CD4-positive, alpha-beta memory T cell (primary cell): ENCODE measurements around the gene GMDS. TPM values are rescaled to one million over a fixed set of nuclear protein-coding genes. Genes with fewer than 3 reads are reported as not detected.

Experiments used
- CTCF ChIA-PET: fragments of 350-600 bp; sonication (Branson Sonifier 250); formaldehyde crosslinking; loops from one replicate; lab custom pipeline; 2021; ENCODE audit warnings: inconsistent platforms; ENCODE audit not compliant: partially characterized antibody; lab: Charles Lee
- POLR2A ChIA-PET: fragments of 350-600 bp; sonication (Branson Sonifier 250); formaldehyde crosslinking; loops from one replicate; lab custom pipeline; 2021; ENCODE audit not compliant: partially characterized antibody; lab: Charles Lee
- DNase-seq, 5 donors: peaks; one replicate each; pipeline versions ENCODE4 v3.0.0 to v3.0.0-alpha.2; 2020 to 2022; ENCODE audit warnings: mixed read lengths in 1 of 5
- H3K27ac ChIP-seq: one replicate; pipeline ENCODE4 v1.7.0; 2013; ENCODE audit warnings: low read depth, low read length
- H3K27me3 ChIP-seq: 2 replicates; pipeline ENCODE4 v1.7.0; 2013; ENCODE audit warnings: mild to moderate bottlenecking, low read length, moderate library complexity; ENCODE audit not compliant: insufficient read depth
- H3K36me3 ChIP-seq: 2 replicates; pipeline ENCODE4 v1.7.0; 2013; ENCODE audit warnings: mild to moderate bottlenecking, low read length, moderate library complexity; ENCODE audit not compliant: insufficient read depth
- H3K4me1 ChIP-seq: 2 replicates; pipeline ENCODE4 v1.7.0; 2013; ENCODE audit warnings: mild to moderate bottlenecking, low read length, moderate library complexity; ENCODE audit not compliant: insufficient read depth
- H3K4me3 ChIP-seq, 2 donors: one replicate each; pipeline ENCODE4 v1.7.0; 2013; ENCODE audit warnings: low read length in 2 of 2, mild to moderate bottlenecking in 1 of 2
- H3K9me3 ChIP-seq, 2 donors: one replicate each; pipeline ENCODE4 v1.7.0; 2013; ENCODE audit warnings: low read length in 2 of 2, control low read depth in 1 of 2; ENCODE audit not compliant: control insufficient read depth in 1 of 2
- H3K27ac Mint-ChIP-seq, 7 donors: one replicate each; pipeline ENCODE4 v1.8.0; 2020 to 2021; ENCODE audit warnings: mixed read lengths in 7 of 7, mild to moderate bottlenecking in 6 of 7, inconsistent platforms in 3 of 7, moderate library complexity in 3 of 7
- H3K27me3 Mint-ChIP-seq, 2 donors: one replicate each; pipeline ENCODE4 v1.8.0; 2020 to 2021; ENCODE audit warnings: mixed read lengths in 2 of 2
- H3K36me3 Mint-ChIP-seq, 2 donors: one replicate each; pipeline ENCODE4 v1.8.0; 2020 to 2021; ENCODE audit warnings: mixed read lengths in 2 of 2, inconsistent platforms in 1 of 2, mild to moderate bottlenecking in 1 of 2
- H3K4me1 Mint-ChIP-seq, 4 donors: one replicate each; pipeline ENCODE4 v1.8.0; 2020 to 2021; ENCODE audit warnings: mixed read lengths in 4 of 4, mild to moderate bottlenecking in 1 of 4
- H3K4me3 Mint-ChIP-seq, 8 donors: one replicate each; pipeline ENCODE4 v1.8.0; 2020 to 2021; ENCODE audit warnings: mixed read lengths in 8 of 8, mild to moderate bottlenecking in 7 of 8, moderate library complexity in 6 of 8, inconsistent platforms in 3 of 8
- H3K9me3 Mint-ChIP-seq, 8 donors: one replicate each; pipeline ENCODE4 v1.8.0; 2020 to 2021; ENCODE audit warnings: mixed read lengths in 8 of 8, mild to moderate bottlenecking in 5 of 8, inconsistent platforms in 3 of 8, moderate library complexity in 1 of 8
- intact Hi-C: fragments of 100-400 bp; cut with micrococcal nuclease; formaldehyde crosslinking; loops from one replicate; pipeline ENCODE4 v1.15.1; 2023
- polyA plus RNA-seq, 2 donors: library from polyadenylated mRNA; unstranded; fragments of 300-500 nt; fragmentation: Illumina TruSeq; gene quantifications; one replicate each; pipeline ENCODE4 v1.2.3, GENCODE V29; 2021
- total RNA-seq, 2 experiments: library from RNA; stranded (reverse); gene quantifications; one replicate each; pipeline ENCODE4 v1.2.3, GENCODE V29; 2021

GMDS gene
- total and polyA plus RNA-seq, 4 experiments from 2014 or later, result 12.1 to 24.0 (median 15.2) TPM

GRCh38 chr6:1597121-1597744 is 648.2 kb downstream of the GMDS start:
- Mint-ChIP-seq H3K36me3 (no peaks in the 10 kb centered on the region), H3K27ac (peak overlapping the region in 1 of 7 donors; percentile 83), H3K4me3 (peak overlapping the region in 2 of 8 donors; percentile 38 to 52), H3K27me3 (peaks cover 53 to 62% of the 10 kb centered on the region in 2 donors), H3K4me1 (peaks cover 0 to 4% (median 3%) of the 10 kb centered on the region in 4 donors), H3K9me3 (no peaks in the 10 kb centered on the region)
- Histone ChIP-seq H3K36me3 (no peaks in the 10 kb centered on the region), H3K4me3 (no peak overlapping the region), H3K4me1 (peaks cover 5% of the 10 kb centered on the region), H3K9me3 (no peaks in the 10 kb centered on the region), H3K27ac (no peak overlapping the region), H3K27me3 (peaks cover 35% of the 10 kb centered on the region)
- DNase-seq, result no peak
- POLR2A ChIA-PET, result no interaction called here
- CTCF ChIA-PET, result interaction anchor here (0.6 to 10.2 kb wide), 42 partner anchors 9 to 1159 kb away, joined by 3 to 216 read pairs (median 6); partner anchors contain the start of genes FOXC1 and MYLK4
- intact Hi-C loops, result loop anchor here (2.0 to 10.0 kb wide), 2 partner anchors 72 to 948 kb away; no protein-coding TSS in a partner anchor

GRCh38 chr6:1596088-1596852 is 649.1 kb downstream of the GMDS start:
- CTCF ChIA-PET, result interaction anchor here (0.6 to 10.2 kb wide), 48 partner anchors 9 to 1168 kb away, joined by 3 to 216 read pairs (median 4); partner anchors contain the start of genes FOXC1 and MYLK4
- peaks cover 0 to 4% (median 3%) of the 10 kb centered on the region in 4 donors for H3K4me1 Mint-ChIP-seq
- H3K27me3 Mint-ChIP-seq, result peaks cover 52 to 58% of the 10 kb centered on the region in 2 donors
- Histone ChIP-seq H3K4me3 (no peak overlapping the region), H3K9me3 (no peaks in the 10 kb centered on the region), H3K27ac (no peak overlapping the region), H3K4me1 (peaks cover 5% of the 10 kb centered on the region), H3K36me3 (no peaks in the 10 kb centered on the region), H3K27me3 (peaks cover 32% of the 10 kb centered on the region)
- H3K27ac Mint-ChIP-seq, result peak overlapping the region in 1 of 7 donors; percentile 59
- H3K9me3 Mint-ChIP-seq, result no peaks in the 10 kb centered on the region
- no peaks in the 10 kb centered on the region for H3K36me3 Mint-ChIP-seq
- peak overlapping the region in 2 of 8 donors; percentile 32 to 39 for H3K4me3 Mint-ChIP-seq
- peak in 4 of 5 donors; percentile 59 to 68 (median 63) for DNase-seq
- intact Hi-C loops, result loop anchor here (1.0 to 10.0 kb wide), 6 partner anchors 71 to 1154 kb away; partner anchors contain the start of gene MYLK4
- POLR2A ChIA-PET, result interaction anchor here (0.7 to 1.4 kb wide), 2 partner anchors 72 to 1038 kb away, joined by 3 read pairs; no protein-coding TSS in a partner anchor

- no peaks in the 10 kb centered on the region for H3K36me3 Mint-ChIP-seq
- Histone ChIP-seq H3K27ac (no peak overlapping the region), H3K36me3 (no peaks in the 10 kb centered on the region), H3K9me3 (no peaks in the 10 kb centered on the region), H3K4me1 (peaks cover 5% of the 10 kb centered on the region), H3K27me3 (peaks cover 28% of the 10 kb centered on the region), H3K4me3 (no peak overlapping the region)
- H3K9me3 Mint-ChIP-seq, result no peaks in the 10 kb centered on the region
- peak overlapping the region in 1 of 7 donors; percentile 59 for H3K27ac Mint-ChIP-seq
- no peak for DNase-seq
- ChIA-PET POLR2A (interaction anchor here (0.7 to 1.4 kb wide), 2 partner anchors 71 to 1039 kb away, joined by 3 read pairs; no protein-coding TSS in a partner anchor), CTCF (interaction anchor here (0.8 to 10.2 kb wide), 39 partner anchors 8 to 1163 kb away, joined by 3 to 216 read pairs (median 5); partner anchors contain the start of genes FOXC1 and MYLK4)
- no peak overlapping the region for H3K4me3 Mint-ChIP-seq
- intact Hi-C loops, result loop anchor here (1.0 to 10.0 kb wide), 6 partner anchors 71 to 1155 kb away; partner anchors contain the start of gene MYLK4
- peaks cover 47 to 50% of the 10 kb centered on the region in 2 donors for H3K27me3 Mint-ChIP-seq
- peaks cover 0 to 4% (median 3%) of the 10 kb centered on the region in 4 donors for H3K4me1 Mint-ChIP-seq
Observed at GRCh38 chr6:1595271-1596087, 649.9 kb downstream of the GMDS start.

- Histone ChIP-seq H3K4me1 (peaks cover 5% of the 10 kb centered on the region), H3K27me3 (peaks cover 23% of the 10 kb centered on the region), H3K36me3 (no peaks in the 10 kb centered on the region), H3K9me3 (no peaks in the 10 kb centered on the region), H3K27ac (no peak overlapping the region), H3K4me3 (no peak overlapping the region)
- H3K27me3 Mint-ChIP-seq, result peaks cover 41 to 43% of the 10 kb centered on the region in 2 donors
- H3K4me1 Mint-ChIP-seq, result peaks cover 0 to 4% (median 3%) of the 10 kb centered on the region in 4 donors
- no peak overlapping the region for H3K27ac Mint-ChIP-seq
- no peak overlapping the region for H3K4me3 Mint-ChIP-seq
- no peak for DNase-seq
- ChIA-PET POLR2A (no interaction called here), CTCF (interaction anchor here (1.0 to 10.2 kb wide), 17 partner anchors 7 to 1156 kb away, joined by 3 to 216 read pairs (median 7); partner anchors contain the start of genes FOXC1 and MYLK4)
- intact Hi-C loops, result loop anchor here (10.0 kb wide), 1 partner anchor 950 kb away; no protein-coding TSS in a partner anchor
- no peaks in the 10 kb centered on the region for H3K9me3 Mint-ChIP-seq
- H3K36me3 Mint-ChIP-seq, result no peaks in the 10 kb centered on the region
Observed at GRCh38 chr6:1594445-1595200, 650.8 kb downstream of the GMDS start.

GRCh38 chr6:1593958-1594314 is 651.5 kb downstream of the GMDS start:
- H3K4me3 ChIP-seq, result no peak overlapping the region

More at GRCh38 chr6:1593958-1594314, 651.5 kb downstream of the GMDS start:
- ChIA-PET CTCF (interaction anchor here (1.0 to 10.2 kb wide), 7 partner anchors 9 to 1046 kb away, joined by 3 to 216 read pairs (median 4); no protein-coding TSS in a partner anchor), POLR2A (no interaction called here)
- no peaks in the 10 kb centered on the region for H3K9me3 Mint-ChIP-seq
- Histone ChIP-seq H3K36me3 (no peaks in the 10 kb centered on the region), H3K9me3 (no peaks in the 10 kb centered on the region), H3K4me1 (peaks cover 5% of the 10 kb centered on the region), H3K27ac (no peak overlapping the region), H3K27me3 (peaks cover 22% of the 10 kb centered on the region)
- no peak overlapping the region for H3K4me3 Mint-ChIP-seq
- no peaks in the 10 kb centered on the region for H3K36me3 Mint-ChIP-seq
- no peak overlapping the region for H3K27ac Mint-ChIP-seq
- intact Hi-C loops, result loop anchor here (10.0 kb wide), 1 partner anchor 951 kb away; no protein-coding TSS in a partner anchor
- peaks cover 0 to 4% (median 3%) of the 10 kb centered on the region in 4 donors for H3K4me1 Mint-ChIP-seq
- DNase-seq, result no peak
- H3K27me3 Mint-ChIP-seq, result peaks cover 37 to 46% of the 10 kb centered on the region in 2 donors
